ES-I3 (cell line): Measurements from ENCODE around the gene FBLN1.
"Not testable (repeated sequence)": the region's sequence is repeated elsewhere in the genome, so short reads cannot be mapped to it uniquely, and the experiment has no call there.

Experiments used
- H3K36me3 ChIP-seq: 2 replicates; pipeline ENCODE4 v1.6.1; 2013; ENCODE audit warnings: mild to moderate bottlenecking, low read length, control low read depth, moderate library complexity; ENCODE audit not compliant: insufficient read depth
- H3K4me1 ChIP-seq: 2 replicates; pipeline ENCODE4 v1.6.1; 2013; ENCODE audit warnings: mild to moderate bottlenecking, control low read depth, low read length; ENCODE audit not compliant: insufficient read depth
- H3K9ac ChIP-seq: 2 replicates; pipeline ENCODE4 v1.6.1; 2013; ENCODE audit warnings: low read depth, mild to moderate bottlenecking, low read length, moderate library complexity
- H3K9me3 ChIP-seq: 2 replicates; pipeline ENCODE4 v1.6.1; 2013; ENCODE audit warnings: mild to moderate bottlenecking, low read length, moderate library complexity; ENCODE audit not compliant: control insufficient read depth, insufficient read depth

Gene FBLN1

GRCh38 chr22:45485261-45485660, 17.4 kb upstream of the FBLN1 start:
- no peak overlapping the region for H3K9ac ChIP-seq
- peaks cover 18% of the 10 kb centered on the region for H3K9me3 ChIP-seq
- no peaks in the 10 kb centered on the region for H3K36me3 ChIP-seq
- H3K4me1 ChIP-seq: no peaks in the 10 kb centered on the region

DNA sequence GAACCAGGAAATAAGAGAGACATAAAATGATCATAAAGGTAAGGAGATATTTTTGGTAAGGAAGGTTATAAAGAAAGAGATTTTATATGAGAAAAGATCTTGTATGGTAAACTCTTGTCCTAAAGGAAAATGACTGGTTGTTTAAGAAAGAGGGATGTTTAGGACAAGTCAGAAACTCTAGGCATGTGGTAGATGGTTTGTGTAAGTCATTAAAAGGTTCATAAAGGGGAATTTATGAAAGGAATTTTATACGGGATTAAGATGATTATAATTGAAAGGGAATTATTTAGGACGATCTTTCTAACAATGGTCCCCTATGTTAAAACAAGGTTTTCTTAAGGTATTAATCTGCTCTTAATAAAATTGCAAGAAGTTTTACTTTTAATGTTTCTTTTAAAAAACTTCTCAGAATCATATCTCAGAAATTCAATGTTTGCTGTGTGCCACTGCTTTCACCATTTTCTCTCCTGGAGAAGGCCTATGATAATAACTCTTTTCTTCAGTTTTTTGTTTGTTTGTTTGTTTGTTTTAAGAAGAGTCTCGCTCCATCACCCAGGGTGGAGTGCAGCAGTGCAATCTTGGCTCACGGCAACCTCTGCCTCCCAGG, 13.8 kb upstream of the FBLN1 start:
- Histone ChIP-seq H3K9ac (no peak overlapping the region), H3K36me3 (no peaks in the 10 kb centered on the region), H3K4me1 (no peaks in the 10 kb centered on the region), H3K9me3 (peaks cover 11% of the 10 kb centered on the region)

DNA sequence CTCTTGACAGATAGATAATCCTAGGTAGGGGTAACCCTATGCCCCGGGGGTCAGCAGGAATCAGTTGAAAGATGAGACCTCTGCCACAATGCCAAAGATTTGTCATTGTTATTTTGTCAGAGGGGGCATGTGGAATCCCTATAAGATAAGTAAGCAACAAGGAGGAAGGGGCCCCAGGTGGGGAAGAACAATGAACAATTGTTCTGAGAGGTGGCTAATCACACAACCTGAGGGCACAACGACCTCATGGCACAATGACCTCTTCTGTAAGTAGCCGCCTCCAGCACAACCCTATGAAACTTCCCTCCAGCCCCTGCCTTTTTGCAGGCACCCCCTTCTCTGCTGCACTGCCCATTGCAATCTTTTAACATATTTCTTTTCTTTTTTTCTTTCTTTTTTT, 11.8 kb upstream of the FBLN1 start:
- Histone ChIP-seq H3K4me1 (peaks cover 1% of the 10 kb centered on the region; the same call in 1 of the 2 replicates), H3K36me3 (no peaks in the 10 kb centered on the region), H3K9me3 (peaks cover 12% of the 10 kb centered on the region), H3K9ac (no peak overlapping the region)

DNA sequence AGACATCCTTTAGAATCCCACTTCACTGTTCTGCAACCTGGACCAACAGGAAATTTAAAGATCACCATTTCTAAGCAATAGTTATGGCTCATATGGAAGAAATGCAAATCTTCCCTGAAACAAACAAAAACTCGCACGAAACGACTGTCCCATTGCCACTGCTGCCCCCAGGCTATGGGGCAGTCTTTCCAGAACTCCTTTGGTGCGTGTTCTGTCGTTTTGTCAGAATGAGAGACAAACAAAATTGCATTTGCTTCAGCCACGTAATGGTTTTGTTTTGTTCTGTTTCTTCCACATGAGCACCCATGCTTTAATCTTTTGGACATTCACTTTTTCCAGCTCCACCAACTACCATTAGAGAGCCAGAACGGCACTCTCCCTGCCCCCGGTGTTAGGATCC, 10.8 kb upstream of the FBLN1 start:
- H3K4me1 ChIP-seq: peaks cover 7% of the 10 kb centered on the region; the same call in 1 of the 2 replicates
- H3K9me3 ChIP-seq: peaks cover 12% of the 10 kb centered on the region
- no peaks in the 10 kb centered on the region for H3K36me3 ChIP-seq
- H3K9ac ChIP-seq: no peak overlapping the region

- H3K9me3 ChIP-seq: peaks cover 11% of the 10 kb centered on the region
- no peaks in the 10 kb centered on the region for H3K36me3 ChIP-seq
- peaks cover 11% of the 10 kb centered on the region; the same call in 1 of the 2 replicates for H3K4me1 ChIP-seq
- no peak overlapping the region for H3K9ac ChIP-seq
Observed at GRCh38 chr22:45493286-45493771, 9.4 kb upstream of the FBLN1 start.

DNA sequence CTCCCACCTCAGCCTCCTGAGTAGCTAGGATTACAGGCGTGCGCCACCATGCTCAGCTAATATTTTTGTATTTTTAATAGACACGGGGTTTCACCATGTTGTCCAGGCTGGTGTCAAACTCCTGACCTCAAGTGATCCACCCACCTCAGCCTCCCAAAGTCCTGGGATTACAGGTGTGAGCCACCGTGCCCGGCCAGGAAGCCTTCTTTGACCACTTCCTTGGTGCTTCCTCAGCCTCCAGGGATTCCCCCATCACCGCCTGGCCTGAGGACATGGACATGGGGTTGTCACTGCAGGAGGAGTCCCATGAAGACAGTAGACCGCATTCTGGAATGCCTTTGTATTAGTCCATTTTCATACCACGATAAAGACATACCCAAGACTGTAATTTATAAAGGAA, 8.4 kb upstream of the FBLN1 start:
- H3K36me3 ChIP-seq, H3K9me3 ChIP-seq, H3K9ac ChIP-seq: not testable (repeated sequence)
- peaks cover 11% of the 10 kb centered on the region for H3K4me1 ChIP-seq

- not testable (repeated sequence) for H3K9ac ChIP-seq, H3K36me3 ChIP-seq, H3K9me3 ChIP-seq
- H3K4me1 ChIP-seq: peaks cover 14% of the 10 kb centered on the region
Observed at GRCh38 chr22:45495616-45496015, 7.1 kb upstream of the FBLN1 start.

DNA sequence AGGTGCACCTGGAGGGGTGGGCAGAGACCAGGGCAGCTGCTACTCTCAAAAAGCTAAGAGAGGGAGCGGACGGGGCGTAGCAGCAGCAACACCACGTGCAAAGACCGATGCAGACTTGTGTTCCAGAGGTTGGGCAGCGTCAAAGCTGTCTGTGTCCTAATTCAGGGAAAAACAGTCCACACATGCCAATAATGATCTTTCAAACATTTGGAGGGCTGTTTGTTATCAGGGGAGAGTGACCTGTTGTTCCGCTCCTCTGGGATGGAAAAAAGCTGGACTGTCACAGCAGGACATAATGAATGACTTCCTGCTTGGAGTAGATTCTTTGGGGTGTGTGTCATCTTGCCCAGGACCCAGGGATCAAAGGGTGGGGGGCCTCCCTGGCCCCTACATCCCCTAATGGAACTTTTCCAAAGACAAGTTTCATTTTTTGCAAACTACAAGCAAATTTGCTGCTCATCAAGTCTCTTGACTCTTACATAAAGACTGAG, 6.2 kb upstream of the FBLN1 start:
- Histone ChIP-seq H3K9me3 (peaks cover 4% of the 10 kb centered on the region; the same call in 1 of the 2 replicates), H3K4me1 (peaks cover 16% of the 10 kb centered on the region), H3K36me3 (no peaks in the 10 kb centered on the region), H3K9ac (no peak overlapping the region)

GRCh38 chr22:45497351-45498145, 5.1 kb upstream of the FBLN1 start:
- Histone ChIP-seq H3K9me3 (peaks cover 4% of the 10 kb centered on the region; the same call in 1 of the 2 replicates), H3K4me1 (peaks cover 16% of the 10 kb centered on the region), H3K9ac (no peak overlapping the region), H3K36me3 (no peaks in the 10 kb centered on the region)

- Histone ChIP-seq H3K9me3 (no peaks in the 10 kb centered on the region), H3K4me1 (peaks cover 16% of the 10 kb centered on the region), H3K9ac (no peak overlapping the region), H3K36me3 (no peaks in the 10 kb centered on the region)
Observed at GRCh38 chr22:45499746-45500145, 2.9 kb upstream of the FBLN1 start.

GRCh38 chr22:45503050-45503815, 550 bp downstream of the FBLN1 start:
- H3K9ac ChIP-seq: peak overlapping the region; percentile 65

GRCh38 chr22:45503816-45504372, 1.2 kb downstream of the FBLN1 start:
- Histone ChIP-seq H3K36me3 (no peaks in the 10 kb centered on the region), H3K4me1 (peaks cover 23% of the 10 kb centered on the region), H3K9ac (peak overlapping the region; percentile 65), H3K9me3 (no peaks in the 10 kb centered on the region)

More at GRCh38 chr22:45503050-45503815, 550 bp downstream of the FBLN1 start:
- Histone ChIP-seq H3K9me3 (no peaks in the 10 kb centered on the region), H3K36me3 (no peaks in the 10 kb centered on the region), H3K4me1 (peaks cover 21% of the 10 kb centered on the region)

- H3K9ac ChIP-seq: peak overlapping the region; percentile 65
- H3K9me3 ChIP-seq: no peaks in the 10 kb centered on the region
- H3K36me3 ChIP-seq: no peaks in the 10 kb centered on the region
- H3K4me1 ChIP-seq: peaks cover 27% of the 10 kb centered on the region
Observed at GRCh38 chr22:45504373-45505341, 2.0 kb downstream of the FBLN1 start.
